Caki2 (cell line): ENCODE data around the gene UBE2R2. TPM values are rescaled to one million over a fixed set of nuclear protein-coding genes. Genes with fewer than 3 reads are reported as not detected.
A peak's percentile ranks its signal among the peaks of the same experiment; 100 is the strongest.
"Not testable (repeated sequence)": the region's sequence is repeated elsewhere in the genome, so short reads cannot be mapped to it uniquely, and the experiment has no call there.

ENCODE experiments used
- DNase-seq: peaks from one replicate; pipeline ENCODE4 v3.0.0-alpha.2; 2015; ENCODE audit warnings: low read depth
- in situ Hi-C: cut with HindIII; loops from 2 replicates; pipeline ENCODE4 v1.10.0; 2016; ENCODE audit warnings: low sequenced_read_pairs, low pct_unique_long_range_greater_than_20kb, mixed read lengths
- total RNA-seq: library from RNA; depleted of rRNA; stranded (reverse); fragments of >200 nt; shearing (Covaris generic); gene quantifications from 2 replicates; pipeline ENCODE4 v1.2.3, GENCODE V29; 2014; ENCODE audit warnings: low replicate concordance; rRNA removed

The UBE2R2 gene
- total RNA-seq, 1 experiment from 2014 or later = 22.9 TPM

- in situ Hi-C loops = no loop called here
- DNase-seq = peak; percentile 50
Measured at GRCh38 chr9:33942471-33943083, 125.6 kb downstream of the UBE2R2 start.

GRCh38 chr9:33943389-33943788 lies 126.4 kb downstream of the UBE2R2 start:
- in situ Hi-C loops = no loop called here
- DNase-seq = no peak

GRCh38 chr9:33946779-33947535 lies 130.0 kb downstream of the UBE2R2 start:
- in situ Hi-C loops = no loop called here
- peak; percentile 72 for DNase-seq

GRCh38 chr9:33950371-33950770 lies 133.4 kb downstream of the UBE2R2 start:
- in situ Hi-C loops = no loop called here
- DNase-seq = no peak

- DNase-seq = no peak
- in situ Hi-C loops = no loop called here
Measured at GRCh38 chr9:33952066-33952465, 135.1 kb downstream of the UBE2R2 start.

GRCh38 chr9:33956544-33956943 lies 139.6 kb downstream of the UBE2R2 start:
- in situ Hi-C loops = no loop called here
- no peak for DNase-seq

GRCh38 chr9:33959725-33960124 lies 142.8 kb downstream of the UBE2R2 start:
- in situ Hi-C loops = no loop called here
- no peak for DNase-seq

- DNase-seq, in situ Hi-C loops: not testable (repeated sequence)
Measured at GRCh38 chr9:33962468-33962867, 145.5 kb downstream of the UBE2R2 start.

- in situ Hi-C loops = no loop called here
- DNase-seq = no peak
Measured at GRCh38 chr9:33964086-33964768, 147.3 kb downstream of the UBE2R2 start.

Other genes starting within 250 kb of the UBE2R2 start
- gene PRSS3, start 21.6 kb upstream of the UBE2R2 start, total RNA-seq = not detected in 2 replicates
- gene UBAP2, start 231.7 kb downstream of the UBE2R2 start, total RNA-seq = 22.2 and 31.0 TPM in 2 replicates